HG03565 (cell line): ENCODE results near the gene KCNH8.

Experiments used
- ATAC-seq: cut with Tn5 transposase; IDR thresholded peaks from one replicate; pipeline ENCODE4 v1.9.1; 2021; ENCODE audit warnings: mild to moderate bottlenecking, moderate library complexity; ENCODE audit not compliant: unreplicated experiment

Gene KCNH8

DNA sequence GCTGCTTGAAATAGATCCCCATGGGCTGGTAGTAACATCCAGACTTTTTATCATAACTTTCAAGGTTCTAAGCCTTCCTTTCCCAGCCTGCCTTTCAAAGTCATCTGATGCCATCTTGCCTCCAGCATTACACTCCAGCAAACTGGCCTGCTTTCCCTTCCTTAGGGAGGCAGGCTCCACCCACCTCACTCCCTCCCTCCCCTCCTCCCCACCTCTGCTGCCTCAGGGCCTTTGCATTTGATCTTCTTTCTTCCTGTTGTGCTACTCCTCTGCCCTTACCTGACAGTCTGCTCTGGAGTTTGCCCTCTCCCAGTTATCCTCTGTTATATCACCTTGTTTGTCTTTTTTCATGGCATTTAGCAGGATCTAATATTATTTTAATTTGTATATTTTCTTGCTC lies 319.5 kb downstream of the KCNH8 start:
- no peak for ATAC-seq

DNA sequence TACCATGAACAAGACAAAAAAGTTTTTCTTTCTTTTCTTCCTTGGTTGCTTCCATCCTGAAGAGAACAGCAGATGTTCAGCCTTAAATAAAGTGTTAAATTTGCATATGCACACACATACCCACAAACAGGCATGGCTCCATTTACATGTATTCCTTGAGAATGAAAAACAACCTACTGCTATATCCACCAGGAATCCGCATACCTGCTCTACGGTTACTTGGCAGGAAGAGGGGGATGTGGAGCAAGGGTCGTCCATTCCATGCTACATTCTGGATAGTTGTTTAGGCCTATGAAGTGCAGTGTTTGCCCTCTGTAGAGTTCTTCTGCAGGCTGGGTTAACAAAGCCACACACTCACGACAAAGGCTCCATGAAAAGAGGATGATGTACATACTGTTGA lies 322.8 kb downstream of the KCNH8 start:
- ATAC-seq, result no peak

DNA sequence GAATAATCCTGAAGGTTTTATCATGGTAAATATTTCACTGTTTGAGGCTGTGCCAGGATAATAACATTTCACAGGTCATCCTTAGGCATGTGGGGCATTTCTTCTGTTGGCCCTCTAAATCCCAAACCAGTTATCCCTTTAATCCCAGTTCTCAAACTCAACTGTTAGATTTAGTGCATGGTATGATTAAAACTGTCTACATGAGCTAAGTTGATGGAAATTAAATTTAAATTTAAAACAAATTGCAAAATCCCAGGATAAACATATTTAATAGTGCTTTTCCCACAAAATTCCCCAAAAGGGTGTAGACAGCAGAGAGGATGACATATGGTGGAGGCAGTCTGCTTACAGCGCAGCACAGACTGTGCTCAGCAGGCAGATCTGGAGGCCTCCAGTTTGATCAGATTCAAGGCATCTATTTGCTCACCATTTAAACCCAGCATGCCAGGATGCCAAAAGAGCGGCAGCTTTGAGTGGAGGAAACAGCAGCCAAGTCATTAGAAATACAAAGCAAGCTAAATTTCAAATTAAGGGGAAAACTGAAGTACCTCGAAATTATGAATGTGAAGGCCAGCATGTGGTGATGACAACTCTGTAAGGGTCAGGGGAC lies 325.8 kb downstream of the KCNH8 start:
- no peak for ATAC-seq

DNA sequence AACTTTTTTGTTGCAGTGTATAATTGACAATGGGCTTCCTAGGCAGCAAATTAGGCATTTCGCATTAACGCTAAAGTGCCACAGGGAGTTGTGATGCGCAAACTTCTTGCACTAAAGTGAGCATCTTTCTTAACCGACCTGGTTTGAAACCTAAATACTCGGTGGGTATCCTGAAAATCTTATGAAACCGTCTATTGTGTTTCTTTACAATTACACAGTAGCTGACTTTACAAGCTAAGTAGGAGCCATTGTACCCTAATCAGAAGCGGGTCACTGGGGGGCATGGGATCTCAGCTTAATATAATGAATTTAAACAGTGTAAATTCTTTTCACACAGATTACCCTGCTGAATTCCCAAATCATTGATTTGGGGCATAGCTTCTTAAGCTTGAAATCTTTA lies 328.0 kb downstream of the KCNH8 start:
- ATAC-seq, result no peak

DNA sequence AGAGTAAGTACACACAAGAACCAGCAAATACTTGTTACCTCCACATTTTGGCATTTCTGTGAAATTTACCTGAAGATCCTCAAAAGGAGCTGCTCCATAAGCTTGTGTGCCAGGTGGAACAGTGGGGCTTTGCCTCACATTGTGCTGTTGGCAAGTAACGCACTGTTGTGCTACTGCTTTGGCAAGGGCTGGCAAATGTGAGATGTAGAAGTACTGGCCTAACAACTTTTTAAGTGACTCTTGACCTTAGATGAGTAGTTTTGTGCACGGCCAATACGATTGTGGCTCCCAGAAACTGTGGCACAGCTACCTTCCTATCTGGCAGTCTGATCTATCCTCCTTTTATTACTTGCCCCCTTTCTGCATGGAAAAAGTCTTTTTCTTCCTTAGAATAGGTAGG lies 337.0 kb downstream of the KCNH8 start:
- ATAC-seq, result no peak

DNA sequence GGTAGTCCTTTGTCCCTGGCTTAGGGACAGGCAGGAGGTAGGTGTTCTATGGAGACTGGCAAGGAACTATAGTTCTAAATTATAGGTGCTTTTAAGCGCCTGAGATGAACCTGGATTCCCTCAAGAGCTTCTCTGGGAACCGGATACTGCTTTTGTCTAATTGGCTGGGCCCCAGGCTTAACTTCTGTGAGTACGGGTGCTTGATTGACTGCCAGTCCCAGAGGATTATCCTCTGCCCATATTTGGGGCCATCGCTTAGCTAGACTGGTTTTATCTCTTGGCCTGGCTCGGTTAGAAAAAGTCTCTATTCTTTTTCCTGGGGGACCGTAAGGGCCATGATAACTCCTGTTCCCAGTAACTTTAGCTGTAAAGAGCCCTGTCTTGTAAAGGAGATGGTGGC lies 339.1 kb downstream of the KCNH8 start:
- no peak for ATAC-seq

DNA sequence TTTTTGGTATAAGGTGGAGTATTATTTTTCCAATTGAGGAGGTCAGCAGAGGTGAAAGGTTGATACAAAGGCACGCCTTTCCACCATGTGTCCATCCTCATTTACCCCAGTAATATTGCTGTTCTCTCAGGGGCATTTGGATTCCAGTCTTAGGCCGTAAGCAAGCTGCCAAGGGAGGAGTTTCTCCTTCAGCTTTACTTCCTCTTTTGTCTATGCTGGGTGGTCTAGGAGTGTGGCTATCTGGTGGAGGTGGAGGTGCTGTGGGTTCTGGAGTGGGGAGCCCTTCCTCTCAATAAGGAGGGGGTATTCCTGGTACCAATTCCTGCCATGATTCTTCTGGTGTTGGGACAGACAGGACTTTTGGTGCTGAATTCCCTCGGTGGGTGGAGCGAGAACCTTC lies 340.6 kb downstream of the KCNH8 start:
- no peak for ATAC-seq

DNA sequence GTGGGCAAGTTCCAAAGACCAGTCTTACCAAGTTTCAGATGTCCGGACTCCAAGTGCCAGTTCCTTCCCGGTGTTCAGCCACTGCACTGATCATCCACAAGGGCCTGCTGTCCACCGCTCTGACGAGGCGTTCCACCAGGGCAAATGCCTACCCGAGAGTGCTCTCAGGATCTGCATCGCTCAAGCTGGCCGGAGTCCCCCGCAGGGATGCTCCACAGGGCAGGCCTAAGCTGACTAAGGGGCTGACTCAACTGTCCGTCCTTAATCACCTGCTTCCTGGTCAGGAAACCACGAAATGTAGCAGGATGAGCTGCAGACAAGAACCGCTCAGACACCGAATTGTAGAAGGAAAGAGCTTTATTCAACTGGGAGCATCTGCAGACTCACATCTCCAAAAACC lies 341.6 kb downstream of the KCNH8 start:
- ATAC-seq, result no peak

DNA sequence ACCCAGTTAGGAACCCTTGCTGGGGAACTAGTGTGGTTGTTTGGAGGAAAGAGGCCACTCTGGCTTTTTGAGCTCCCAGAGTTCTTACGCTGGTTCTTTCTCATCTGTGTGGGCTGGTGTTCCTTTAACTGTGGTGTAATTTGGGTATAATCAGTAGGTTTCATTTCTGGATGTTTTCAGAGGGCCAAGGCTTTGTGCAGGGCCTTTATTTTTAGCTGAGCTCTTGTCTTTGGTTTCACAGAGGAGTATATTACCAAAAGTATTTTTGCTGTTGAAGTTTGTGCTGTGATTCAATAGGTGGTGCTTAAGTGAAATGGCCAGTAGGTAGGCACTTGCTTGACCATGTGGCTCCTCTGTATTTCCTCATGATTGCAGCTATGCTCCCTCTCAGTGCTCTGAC lies 357.9 kb downstream of the KCNH8 start:
- ATAC-seq, result peak; percentile 45

DNA sequence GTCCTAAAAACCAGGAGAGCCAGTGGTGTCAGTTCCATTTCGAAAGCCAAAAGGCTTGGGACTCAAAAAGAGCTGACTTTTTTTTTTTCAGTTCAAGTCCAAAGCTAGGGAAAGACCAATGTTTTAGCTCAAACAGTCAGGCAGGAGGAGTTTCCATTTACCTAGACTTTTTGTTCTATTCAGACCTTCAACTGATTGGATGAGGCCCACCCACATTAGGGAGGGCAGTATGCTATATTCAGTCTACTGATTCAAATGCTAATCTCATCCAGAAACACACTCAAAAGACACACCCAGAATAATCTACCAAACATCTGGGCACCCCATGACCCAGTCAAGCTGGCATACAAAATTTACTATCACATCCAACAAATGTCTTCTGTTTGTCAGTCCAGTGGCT lies 374.0 kb downstream of the KCNH8 start:
- no peak for ATAC-seq

DNA sequence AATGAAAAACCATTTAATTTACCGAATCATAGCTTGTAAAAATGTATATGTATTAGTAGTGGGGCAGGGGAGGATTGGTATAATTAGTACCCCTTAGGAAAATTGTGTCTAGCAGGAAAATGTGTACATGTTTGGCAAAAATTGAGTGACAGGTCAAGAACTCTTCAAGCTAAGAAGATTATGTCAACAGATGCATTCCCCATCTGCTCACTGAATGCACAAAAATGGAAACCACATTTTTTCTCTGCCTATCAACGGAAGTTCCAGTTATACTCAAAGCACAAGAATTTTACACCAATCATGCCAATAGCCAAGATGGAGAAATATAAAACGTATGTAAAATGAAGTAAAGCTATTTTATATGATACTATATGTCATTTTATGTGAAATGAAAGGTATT lies 377.8 kb downstream of the KCNH8 start:
- no peak for ATAC-seq

DNA sequence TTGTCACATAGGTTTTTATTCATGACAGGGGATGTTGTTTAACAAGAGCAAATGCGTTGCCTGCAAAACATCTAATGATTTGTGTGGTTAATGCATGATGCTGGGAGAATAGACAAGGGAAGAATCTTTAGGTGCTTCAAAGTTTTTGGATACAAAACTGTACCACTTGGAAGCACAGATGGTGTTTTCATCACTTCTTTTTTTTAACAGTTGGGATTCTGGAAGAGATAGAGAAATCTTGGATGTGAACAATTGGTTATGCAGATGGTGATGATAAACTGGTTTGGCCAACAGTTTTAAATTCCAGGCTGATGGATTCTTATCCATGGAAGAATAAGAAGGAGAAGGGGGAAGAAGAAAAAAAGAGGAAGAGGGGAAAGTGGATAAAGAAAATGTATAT lies 379.4 kb downstream of the KCNH8 start:
- ATAC-seq, result no peak

DNA sequence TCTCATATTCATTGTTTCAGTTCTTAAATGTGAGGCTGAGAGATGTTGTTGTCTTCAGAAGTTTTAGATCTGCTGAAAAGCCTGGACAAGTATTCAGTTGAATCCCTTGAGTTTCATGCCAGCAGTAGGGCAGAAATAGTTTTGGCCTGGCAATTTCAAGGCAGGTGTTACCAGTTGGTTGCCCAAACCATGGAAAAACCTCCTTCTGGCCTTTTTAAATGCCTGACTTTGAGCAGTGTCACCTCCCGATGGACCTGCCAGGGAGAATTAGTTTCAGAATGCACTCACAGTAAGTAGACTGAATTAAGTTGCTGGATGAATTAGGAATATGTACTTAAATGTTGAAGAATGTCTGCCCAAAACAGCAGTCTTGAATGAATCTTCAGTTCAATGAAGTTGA lies 383.1 kb downstream of the KCNH8 start:
- no peak for ATAC-seq

DNA sequence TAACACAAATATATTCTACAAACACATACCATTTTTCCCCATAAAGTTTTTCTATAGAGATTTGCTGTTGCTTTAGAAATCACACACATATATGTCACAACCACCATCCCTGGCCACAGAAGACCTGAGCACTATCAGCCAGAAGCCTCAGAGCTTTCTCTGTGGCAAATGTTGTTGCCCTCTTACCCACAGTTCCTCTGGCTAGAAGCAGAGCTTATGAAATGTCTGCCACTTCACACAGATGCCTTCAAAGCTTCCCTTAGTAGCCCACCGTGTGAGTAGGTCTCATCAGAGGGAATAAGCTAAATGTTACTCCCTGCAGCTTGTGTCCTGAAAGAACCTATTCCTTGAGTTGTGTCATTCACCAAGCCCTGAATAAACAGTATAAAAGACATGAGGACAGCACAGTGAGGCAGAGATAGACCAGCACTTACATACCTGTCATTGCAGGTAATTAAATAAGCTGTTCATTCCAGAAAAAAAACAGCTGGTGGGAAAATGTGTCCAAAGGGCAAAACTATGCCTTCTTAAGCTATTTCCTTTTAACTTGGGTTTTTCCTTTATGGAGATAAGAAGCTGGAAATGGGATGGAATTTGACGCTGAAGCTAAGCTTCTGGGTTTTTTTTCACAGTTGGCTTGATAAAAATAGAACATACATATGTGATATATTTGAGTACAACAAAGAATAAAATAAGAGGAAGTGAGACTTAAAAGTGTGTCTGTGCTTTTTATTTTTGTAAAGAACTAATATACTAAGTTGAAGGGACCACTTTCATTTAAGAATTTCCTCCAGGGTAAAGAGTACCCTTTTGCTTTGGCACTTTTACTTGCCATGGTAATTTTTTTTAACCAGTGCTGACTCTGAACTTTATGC lies 391.4 kb downstream of the KCNH8 start:
- peak; percentile 63 for ATAC-seq

DNA sequence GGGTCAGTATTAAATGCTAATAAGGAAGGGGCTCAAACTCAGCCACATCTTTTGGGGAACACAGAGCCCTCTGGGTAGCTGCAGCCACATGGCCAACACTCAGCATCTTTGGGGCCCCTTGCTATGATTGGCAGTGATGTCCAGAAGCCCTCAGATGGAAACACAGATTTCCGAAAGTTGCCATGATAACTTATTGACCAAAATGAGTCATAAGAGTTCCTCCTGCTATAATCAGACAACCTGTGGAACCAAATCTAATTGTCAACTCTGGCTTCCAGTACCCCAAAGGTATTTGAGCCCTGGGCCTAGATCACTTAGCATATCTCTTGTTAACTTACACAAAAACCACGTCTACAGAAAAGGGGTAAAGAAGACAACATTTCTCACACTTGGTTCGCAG lies 392.2 kb downstream of the KCNH8 start:
- no peak for ATAC-seq

DNA sequence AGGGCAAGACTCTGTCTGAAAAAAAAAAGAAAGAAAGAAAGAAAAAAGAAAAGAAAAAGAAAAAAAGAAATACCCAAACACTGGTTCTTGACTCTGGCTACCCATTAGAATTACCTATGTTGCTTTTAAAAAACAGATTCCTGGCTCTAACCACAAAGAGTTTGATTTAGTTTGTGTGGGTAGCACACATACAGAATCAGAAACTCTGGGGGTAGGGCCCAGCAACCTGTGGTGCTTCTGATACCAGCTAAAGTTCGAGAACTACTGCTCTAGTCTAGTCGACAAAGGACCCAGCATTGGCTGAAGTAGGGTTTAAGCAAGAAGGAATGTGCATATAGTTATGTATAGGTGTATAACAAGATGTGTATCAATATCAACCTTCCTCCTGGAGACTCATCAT lies 393.0 kb downstream of the KCNH8 start:
- no peak for ATAC-seq

DNA sequence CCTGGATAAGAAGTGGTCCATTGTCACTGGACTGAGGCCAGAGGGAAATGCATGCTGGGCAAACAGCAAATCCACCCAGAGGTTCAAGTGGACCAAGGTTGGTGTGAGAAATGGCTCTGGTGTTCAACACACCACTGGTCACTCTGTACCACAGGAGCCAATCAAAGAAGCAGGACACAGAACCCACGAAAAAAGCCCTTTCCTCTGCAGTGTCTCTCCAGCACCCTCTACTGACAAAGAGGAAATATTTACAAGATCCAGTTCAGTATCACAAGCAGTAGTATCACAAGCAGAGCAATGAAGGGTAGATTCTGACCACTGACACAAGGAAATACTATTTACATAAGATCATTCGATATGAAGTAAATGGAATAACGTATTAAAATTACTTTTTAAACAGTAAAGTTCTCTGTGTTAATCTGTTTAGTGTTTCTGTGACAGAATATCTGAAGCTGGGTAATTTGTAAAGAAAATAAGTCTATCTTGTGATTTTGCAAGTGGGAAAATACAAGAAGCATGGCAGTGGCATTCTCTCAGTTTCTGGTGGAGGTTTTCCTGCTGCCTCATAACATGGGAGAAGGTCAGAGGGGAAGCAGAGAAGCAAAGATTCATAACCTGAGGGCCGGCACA lies 395.0 kb downstream of the KCNH8 start:
- ATAC-seq, result peak; percentile 35

DNA sequence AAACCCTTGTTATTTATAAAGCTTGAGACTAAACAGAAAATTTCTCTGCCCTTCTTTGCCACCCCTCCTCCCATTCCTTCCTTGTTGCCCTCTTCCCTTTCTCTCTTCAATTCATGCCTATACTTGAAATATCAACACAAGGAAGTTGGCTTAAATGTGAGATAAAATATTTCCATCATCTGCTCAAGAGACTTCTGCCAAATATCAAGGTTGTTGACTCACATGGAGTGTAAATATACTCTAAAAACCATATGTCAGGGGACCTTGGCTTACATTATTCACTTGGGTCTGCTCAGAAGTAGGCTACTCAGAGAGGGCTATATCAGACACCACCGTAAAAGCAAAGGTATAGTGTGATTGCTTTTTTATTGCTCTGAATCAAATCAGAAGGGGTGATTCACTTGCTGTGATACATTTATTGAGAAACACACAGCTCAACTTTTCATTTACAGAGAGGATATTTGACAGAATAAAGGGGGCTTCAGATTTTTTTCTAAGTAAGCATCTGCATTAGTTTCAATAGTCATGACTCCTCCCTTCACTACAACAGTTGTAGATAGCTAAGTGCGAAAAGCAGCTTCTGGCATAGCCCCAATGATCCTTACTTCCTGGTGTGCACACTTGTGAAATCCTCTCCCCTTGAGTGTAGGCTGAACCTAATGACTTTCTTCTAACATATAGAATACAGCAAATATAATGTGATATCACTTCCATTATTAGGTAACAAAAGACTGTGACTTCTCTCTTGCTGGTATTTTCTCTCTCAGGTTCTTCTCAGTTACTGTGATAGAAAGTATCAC lies 399.6 kb downstream of the KCNH8 start:
- ATAC-seq, result no peak

DNA sequence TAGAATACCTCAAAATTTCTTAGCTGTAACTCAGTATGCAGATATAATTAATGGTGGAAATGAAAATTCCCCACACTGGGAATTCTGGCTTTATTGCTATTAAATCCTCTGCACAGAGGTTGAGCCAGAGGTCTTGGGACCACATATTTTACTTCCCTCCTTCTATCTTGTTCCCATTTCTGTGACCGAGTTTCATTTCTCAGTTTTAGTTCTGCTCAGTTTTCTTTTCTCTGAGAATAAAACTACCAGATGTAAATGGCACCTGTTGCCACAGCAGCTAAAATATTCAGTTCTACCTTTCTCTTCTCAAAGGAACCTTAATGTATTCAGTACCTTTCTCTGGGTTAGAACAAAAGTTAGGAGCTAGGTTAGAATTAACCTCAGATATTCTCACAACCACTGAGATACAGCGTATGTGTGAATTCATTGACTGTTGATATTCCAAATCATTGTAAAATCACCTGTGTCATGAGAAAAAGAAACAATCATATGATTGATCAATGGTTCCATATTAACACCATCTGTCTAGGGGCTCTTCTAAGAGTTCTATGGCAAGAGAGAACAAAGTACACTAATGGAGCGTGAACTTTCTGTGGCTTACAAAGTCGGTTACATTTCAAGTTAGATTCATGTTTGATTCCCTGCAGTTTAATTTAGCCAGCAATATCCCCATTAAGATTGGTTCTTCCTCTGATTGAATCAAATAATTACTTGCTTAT lies 411.6 kb downstream of the KCNH8 start:
- ATAC-seq, result peak; percentile 94

DNA sequence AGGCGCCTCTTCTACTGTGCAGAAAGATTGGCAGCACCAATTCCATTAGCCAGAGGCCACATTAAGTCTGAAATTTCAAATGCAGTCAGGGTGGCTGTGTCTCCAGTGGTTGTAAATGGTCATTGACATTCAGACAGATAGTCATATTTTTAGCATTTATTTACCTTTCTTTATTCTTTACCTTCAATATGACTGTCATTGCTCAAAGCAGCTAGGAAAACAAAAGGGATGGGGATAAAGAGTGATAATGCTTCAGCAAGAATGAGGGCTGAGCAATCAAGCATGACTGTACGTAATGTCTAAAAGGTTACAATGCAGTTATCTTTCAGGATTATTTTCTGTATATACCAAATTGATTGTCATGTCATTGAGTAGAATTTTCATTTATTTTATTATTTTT lies 425.3 kb downstream of the KCNH8 start:
- ATAC-seq, result no peak

DNA sequence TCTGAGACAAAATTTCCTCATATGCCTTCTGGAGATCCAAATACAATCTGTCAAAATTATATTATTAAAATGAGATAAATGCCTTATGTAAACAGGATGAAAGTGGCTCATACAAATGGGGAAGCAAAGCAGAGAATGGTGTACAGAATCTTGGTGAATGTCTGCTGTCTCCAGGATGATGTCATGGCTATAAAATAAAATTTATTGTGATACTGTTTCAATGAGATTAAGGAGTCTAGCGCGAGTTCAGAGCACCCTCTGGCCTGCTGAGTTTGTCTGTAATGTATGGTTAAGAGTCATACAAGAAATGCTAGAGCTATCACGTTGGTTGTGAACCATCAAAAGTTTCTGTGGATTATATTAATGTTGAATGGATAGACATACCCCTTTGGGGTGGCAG lies 426.0 kb downstream of the KCNH8 start:
- ATAC-seq, result no peak
